HepG2 (cell line): Measurements from ENCODE around the gene ZIM2. TPM values are rescaled to one million over a fixed set of nuclear protein-coding genes. Genes with fewer than 3 reads are reported as not detected.

ENCODE experiments used
- ATAC-seq: fragments of 200-7000 bp; cut with Tn5 transposase; 3 replicates; pipeline ENCODE4 v1.9.1; 2020; ENCODE audit warnings: mild to moderate bottlenecking, moderate library complexity
- BruUV-seq: library from RNA; stranded (reverse); fragments of 400-500 nt; replicated peaks from 2 replicates; lab custom pipeline; 2021; lab: Mats Ljungman, UMichigan
- CTCF ChIA-PET: fragments of 300-600 bp; formaldehyde crosslinking; extraction: SDS; loops from one replicate; lab custom pipeline; 2021; ENCODE audit warnings: low total read pairs, inconsistent platforms, low intra/inter-chr PET ratio; lab: Yijun Ruan, JAX
- POLR2A ChIA-PET: fragments of 350-600 bp; sonication (Branson Sonifier 250); formaldehyde crosslinking; loops from one replicate; lab custom pipeline; 2020; ENCODE audit warnings: antibody characterized with exemption, inconsistent platforms; lab: Yijun Ruan, JAX
- DNase-seq: peaks from one replicate; pipeline ENCODE4 v3.0.0-alpha.2; 2015; ENCODE audit warnings: low spot score
- FAIRE-seq: peaks from 3 replicates; lab custom pipeline; 2011; peaks lifted over from hg19 to GRCh38; lab: Jason Lieb, UNC
- H2AFZ ChIP-seq: one replicate; pipeline ENCODE4 v1.6.1; 2011; ENCODE audit warnings: low read length, inconsistent platforms
- H3K27ac ChIP-seq: fragments of 300-600 bp; 3 replicates; pipeline ENCODE4 v1.8.0; 2011; ENCODE audit warnings: mixed run types, mild to moderate bottlenecking, mixed read lengths, low read length, inconsistent platforms; ENCODE audit not compliant: insufficient read depth; ENCODE audit errors: extremely low read length
- H3K27me3 ChIP-seq, 2 experiments: fragments of 200-600 bp in 1 of 2; 2 replicates in 1 of 2; 3 replicates in 1 of 2; pipeline versions ENCODE4 v1.6.0 to v1.8.0; 2011; ENCODE audit warnings: low read length in 2 of 2, mild to moderate bottlenecking in 2 of 2, moderate library complexity in 2 of 2, inconsistent platforms in 1 of 2; ENCODE audit not compliant: insufficient read depth in 2 of 2, control insufficient read depth in 1 of 2
- H3K36me3 ChIP-seq, 2 experiments: fragments of 200-600 bp in 1 of 2; replicated peaks in 1 of 2; 2 replicates in 1 of 2; 3 replicates in 1 of 2; pipeline versions ENCODE4 v1.5.1 to v1.8.0; 2011; ENCODE audit warnings: low read length in 2 of 2, inconsistent platforms in 1 of 2; ENCODE audit not compliant: insufficient read depth in 2 of 2, control insufficient read depth in 1 of 2
- H3K4me1 ChIP-seq: 2 replicates; pipeline ENCODE4 v1.5.1; 2012; ENCODE audit warnings: low read length, inconsistent platforms; ENCODE audit not compliant: insufficient read depth
- H3K4me2 ChIP-seq: 2 replicates; pipeline ENCODE4 v1.6.0; 2011; ENCODE audit warnings: low read depth, low read length, inconsistent platforms
- H3K4me3 ChIP-seq, 3 experiments: fragments of 200-600 bp in 1 of 3; sonication (generic), shearing (Covaris generic) in 1 of 3; replicated peaks in 1 of 3; 2 replicates each; pipeline ENCODE4 v1.5.1; 2011 to 2016; ENCODE audit warnings: low read length in 3 of 3, inconsistent platforms in 2 of 3, low read depth in 2 of 3, mild to moderate bottlenecking in 2 of 3, control low read depth in 1 of 3, mixed read lengths in 1 of 3; ENCODE audit not compliant: insufficient read depth in 1 of 3
- H3K79me2 ChIP-seq: one replicate; pipeline ENCODE4 v1.6.1; 2011; ENCODE audit warnings: low read length, inconsistent platforms; ENCODE audit not compliant: insufficient read depth
- H3K9ac ChIP-seq: 2 replicates; pipeline ENCODE4 v1.6.0; 2011; ENCODE audit warnings: mild to moderate bottlenecking, low read depth, low read length, inconsistent platforms; ENCODE audit not compliant: insufficient read depth
- H3K9me3 ChIP-seq: 2 replicates; pipeline ENCODE4 v1.5.1; 2012; ENCODE audit warnings: mild to moderate bottlenecking, low read length
- H4K20me1 ChIP-seq: 2 replicates; pipeline ENCODE4 v1.6.0; 2011; ENCODE audit warnings: inconsistent platforms, mild to moderate bottlenecking, low read length, moderate library complexity; ENCODE audit not compliant: insufficient read depth
- HBP1 ChIP-seq: IDR thresholded peaks from 2 replicates; pipeline ENCODE4 v1.6.1; 2016; ENCODE audit warnings: low read depth, control low read depth
- NFIB ChIP-seq: sonication (generic); formaldehyde crosslinking; IDR thresholded peaks from 2 replicates; pipeline ENCODE4 v1.9.0; 2021; ENCODE audit warnings: missing genetic modification reagents, mild to moderate bottlenecking, borderline replicate concordance
- POGK ChIP-seq: sonication (generic); formaldehyde crosslinking; conservative IDR thresholded peaks from 2 replicates; pipeline ENCODE4 v1.8.0; 2022; ENCODE audit warnings: mild to moderate bottlenecking, moderate library complexity, missing genetic modification reagents
- RBM22 ChIP-seq: fragments of 200-400 bp; formaldehyde crosslinking; optimal IDR thresholded peaks from 2 replicates; pipeline ENCODE3; 2017; ENCODE audit warnings: mild to moderate bottlenecking, low read length, moderate library complexity
- SKI ChIP-seq: fragments of 450-650 bp; IDR thresholded peaks from one replicate; pipeline ENCODE4 v1.6.1; 2018; ENCODE audit warnings: mild to moderate bottlenecking; ENCODE audit not compliant: partially characterized antibody
- ZNF276 ChIP-seq: sonication (generic); formaldehyde crosslinking; IDR thresholded peaks from 2 replicates; pipeline ENCODE4 v1.4.0; 2020; ENCODE audit warnings: mild to moderate bottlenecking, low read depth, missing genetic modification reagents
- ZNF609 ChIP-seq: sonication (generic); formaldehyde crosslinking; IDR thresholded peaks from 2 replicates; pipeline ENCODE4 v1.4.0; 2020; ENCODE audit warnings: mild to moderate bottlenecking, missing genetic modification reagents, borderline replicate concordance
- WGBS: methylation state at CpG from one replicate; pipeline ENCODE4 v1.1.6; 2017; ENCODE audit warnings: low lambda C conversion rate; 5-methylcytosine and 5-hydroxymethylcytosine counted together
- in situ Hi-C: cut with HindIII; loops from 2 replicates; pipeline ENCODE4 v1.10.0; 2017; ENCODE audit warnings: low pct_unique_long_range_greater_than_20kb; ENCODE audit not compliant: extremely low pct_ligation_motif_present
- intact Hi-C: fragments of 100-400 bp; cut with micrococcal nuclease; formaldehyde crosslinking; loops from one replicate; pipeline ENCODE4 v1.10.0; 2022; ENCODE audit not compliant: unreplicated experiment
- polyA plus RNA-seq, 8 experiments: library from polyadenylated mRNA; depleted of rRNA in 3 of 8; stranded (reverse) in 7 of 8; unstranded in 1 of 8; fragments of >200 nt; fragmentation: Illumina TruSeq in 4 of 8; extraction: Trizol in 4 of 8; gene quantifications; 2 replicates each; pipeline versions ENCODE4 v1.2.1 to v1.2.3, GENCODE V29; 2011 to 2016; ENCODE audit warnings: low read depth in 4 of 8, missing spikeins in 1 of 8, mixed read lengths in 1 of 8; ENCODE audit not compliant: insufficient read depth in 1 of 8
- total RNA-seq, 5 experiments: library from RNA; depleted of rRNA; stranded (reverse); fragments of >200 nt; fragmentation: Illumina TruSeq; extraction: Trizol; gene quantifications; 2 replicates each; pipeline ENCODE4 v1.2.3, GENCODE V29; 2016; ENCODE audit warnings: low read depth in 1 of 5

The ZIM2 gene
- total and polyA plus RNA-seq, 2 of the 13 experiments (the other 11 are each of a cell fraction or from before 2014, with no cell fraction given), result 7.2 to 10.3 TPM

GRCh38 chr19:56819166-56819565 lies 21.4 kb downstream of the ZIM2 start:
- H3K27ac ChIP-seq, result no peak overlapping the region
- no peak overlapping the region for H2AFZ ChIP-seq
- H4K20me1 ChIP-seq, result peaks cover 52% of the 10 kb centered on the region
- in situ Hi-C loops, result no loop called here
- DNase-seq (no peak), FAIRE-seq (no peak), ATAC-seq (no peak)
- no peak overlapping the region for H3K4me3 ChIP-seq
- no peaks in the 10 kb centered on the region for H3K9me3 ChIP-seq
- H3K4me2 ChIP-seq, result no peak overlapping the region
- WGBS, result 33% methylated on average over 2 of the region's 2 CpGs
- TF ChIP-seq ZNF276 (CRISPR knock-in tag), result no peak
- TF ChIP-seq RBM22, result peak; percentile 47
- H3K27me3 ChIP-seq, result no peaks in the 10 kb centered on the region
- H3K79me2 ChIP-seq, result no peaks in the 10 kb centered on the region
- POLR2A ChIA-PET, result no interaction called here
- CTCF ChIA-PET, result no interaction called here
- peaks cover 13% of the 10 kb centered on the region; the same call in 1 of the 2 replicates for H3K4me1 ChIP-seq
- intact Hi-C loops, result no loop called here
- no TSS peak for BruUV-seq
- no peak overlapping the region for H3K9ac ChIP-seq
- peaks cover 36 to 99% of the 10 kb centered on the region in 2 experiments for H3K36me3 ChIP-seq

GRCh38 chr19:56814656-56815055 lies 25.9 kb downstream of the ZIM2 start:
- ChIA-PET POLR2A (no interaction called here), CTCF (no interaction called here)
- DNase-seq, result no peak
- Histone ChIP-seq H3K27me3 (no peaks in the 10 kb centered on the region), H3K4me1 (no peaks in the 10 kb centered on the region), H3K9me3 (no peaks in the 10 kb centered on the region), H3K9ac (no peak overlapping the region), H4K20me1 (peaks cover 34% of the 10 kb centered on the region), H3K36me3 (peaks cover 14 to 80% of the 10 kb centered on the region in 2 experiments), H3K4me2 (no peak overlapping the region), H3K27ac (no peak overlapping the region), H3K4me3 (no peak overlapping the region), H2AFZ (no peak overlapping the region), H3K79me2 (no peaks in the 10 kb centered on the region)
- BruUV-seq, result no TSS peak
- in situ Hi-C loops, result no loop called here
- no peak for FAIRE-seq
- intact Hi-C loops, result no loop called here
- ATAC-seq, result peak; percentile 19; the same call in 1 of the 3 replicates
- WGBS, result 62% methylated on average over 7 of the region's 7 CpGs
- TF ChIP-seq HBP1 (CRISPR knock-in tag), result no peak
- TF ChIP-seq POGK, result no peak
- TF ChIP-seq SKI, result no peak
- no peak for TF ChIP-seq ZNF609 (CRISPR knock-in tag)
- no peak for TF ChIP-seq NFIB
